Skeletal muscle satellite cell (primary cell): ENCODE measurements around the gene ITGB1.

Source experiments
- H3K27me3 ChIP-seq: 2 replicates; pipeline ENCODE4 v1.7.0; 2013; ENCODE audit warnings: low read length; ENCODE audit not compliant: control insufficient read depth, insufficient read depth
- H3K36me3 ChIP-seq: 2 replicates; pipeline ENCODE4 v1.7.0; 2013; ENCODE audit warnings: mild to moderate bottlenecking, control low read depth, low read length; ENCODE audit not compliant: insufficient read depth
- H3K4me1 ChIP-seq: 2 replicates; pipeline ENCODE4 v1.7.0; 2013; ENCODE audit warnings: low read length; ENCODE audit not compliant: control insufficient read depth, insufficient read depth
- H3K4me2 ChIP-seq: 2 replicates; pipeline ENCODE4 v1.7.0; 2013; ENCODE audit warnings: mild to moderate bottlenecking, low read length
- H3K4me3 ChIP-seq: 2 replicates; pipeline ENCODE4 v1.7.0; 2013; ENCODE audit warnings: low read length
- H3K9ac ChIP-seq: 2 replicates; pipeline ENCODE4 v1.7.0; 2013; ENCODE audit warnings: mild to moderate bottlenecking, low read depth, low read length, moderate library complexity
- H3K9me3 ChIP-seq: replicated peaks from 2 replicates; pipeline ENCODE4 v1.7.0; 2013; ENCODE audit warnings: mild to moderate bottlenecking, control low read depth, low read length

Gene ITGB1

GRCh38 chr10:32893434-32893833, 64.6 kb downstream of the ITGB1 start:
- Histone ChIP-seq H3K4me3 (no peak overlapping the region), H3K4me1 (no peaks in the 10 kb centered on the region), H3K36me3 (peaks cover 43% of the 10 kb centered on the region), H3K9me3 (no peaks in the 10 kb centered on the region), H3K27me3 (no peaks in the 10 kb centered on the region), H3K4me2 (no peak overlapping the region), H3K9ac (no peak overlapping the region)

GRCh38 chr10:32891261-32891660, 66.8 kb downstream of the ITGB1 start:
- peaks cover 21% of the 10 kb centered on the region for H3K36me3 ChIP-seq
- H3K4me1 ChIP-seq = no peaks in the 10 kb centered on the region
- no peak overlapping the region for H3K9ac ChIP-seq
- H3K9me3 ChIP-seq = no peaks in the 10 kb centered on the region
- H3K4me2 ChIP-seq = no peak overlapping the region
- H3K27me3 ChIP-seq = no peaks in the 10 kb centered on the region
- H3K4me3 ChIP-seq = no peak overlapping the region

- no peaks in the 10 kb centered on the region for H3K9me3 ChIP-seq
- peaks cover 13% of the 10 kb centered on the region for H3K36me3 ChIP-seq
- no peaks in the 10 kb centered on the region for H3K27me3 ChIP-seq
- H3K4me2 ChIP-seq = no peak overlapping the region
- H3K4me3 ChIP-seq = no peak overlapping the region
- no peaks in the 10 kb centered on the region for H3K4me1 ChIP-seq
- H3K9ac ChIP-seq = no peak overlapping the region
These were observed 67.6 kb downstream of the ITGB1 start for GRCh38 chr10:32890444-32890843.

- H3K27me3 ChIP-seq = no peaks in the 10 kb centered on the region
These were observed 68.3 kb downstream of the ITGB1 start for GRCh38 chr10:32889631-32890212.

GRCh38 chr10:32888161-32888927, 69.7 kb downstream of the ITGB1 start:
- no peak overlapping the region for H3K4me2 ChIP-seq
- no peaks in the 10 kb centered on the region for H3K9me3 ChIP-seq
- H3K36me3 ChIP-seq = peaks cover 2% of the 10 kb centered on the region
- H3K4me1 ChIP-seq = no peaks in the 10 kb centered on the region
- H3K9ac ChIP-seq = no peak overlapping the region
- no peaks in the 10 kb centered on the region for H3K27me3 ChIP-seq
- no peak overlapping the region for H3K4me3 ChIP-seq

More at GRCh38 chr10:32889631-32890212, 68.3 kb downstream of the ITGB1 start:
- Histone ChIP-seq H3K9ac (no peak overlapping the region), H3K9me3 (no peaks in the 10 kb centered on the region), H3K4me2 (no peak overlapping the region), H3K36me3 (peaks cover 11% of the 10 kb centered on the region), H3K4me3 (no peak overlapping the region), H3K4me1 (no peaks in the 10 kb centered on the region)

- Histone ChIP-seq H3K36me3 (no peaks in the 10 kb centered on the region), H3K4me1 (no peaks in the 10 kb centered on the region), H3K27me3 (no peaks in the 10 kb centered on the region), H3K4me3 (no peak overlapping the region), H3K9me3 (no peaks in the 10 kb centered on the region), H3K4me2 (no peak overlapping the region), H3K9ac (no peak overlapping the region)
These were observed 70.5 kb downstream of the ITGB1 start for GRCh38 chr10:32887481-32887880.

GRCh38 chr10:32882076-32882475, 76.0 kb downstream of the ITGB1 start:
- no peaks in the 10 kb centered on the region for H3K9me3 ChIP-seq
- no peak overlapping the region for H3K9ac ChIP-seq
- no peak overlapping the region for H3K4me2 ChIP-seq
- H3K4me3 ChIP-seq = no peak overlapping the region
- no peaks in the 10 kb centered on the region for H3K36me3 ChIP-seq
- no peaks in the 10 kb centered on the region for H3K27me3 ChIP-seq
- H3K4me1 ChIP-seq = no peaks in the 10 kb centered on the region

- Histone ChIP-seq H3K36me3 (no peaks in the 10 kb centered on the region), H3K9ac (no peak overlapping the region), H3K4me2 (no peak overlapping the region), H3K4me1 (no peaks in the 10 kb centered on the region), H3K9me3 (no peaks in the 10 kb centered on the region), H3K4me3 (no peak overlapping the region), H3K27me3 (no peaks in the 10 kb centered on the region)
These were observed 79.4 kb downstream of the ITGB1 start for GRCh38 chr10:32878646-32879045.

GRCh38 chr10:32877915-32878314, 80.1 kb downstream of the ITGB1 start:
- no peak overlapping the region for H3K9ac ChIP-seq
- H3K4me3 ChIP-seq = no peak overlapping the region
- H3K27me3 ChIP-seq = no peaks in the 10 kb centered on the region
- no peak overlapping the region for H3K4me2 ChIP-seq
- no peaks in the 10 kb centered on the region for H3K9me3 ChIP-seq
- H3K4me1 ChIP-seq = no peaks in the 10 kb centered on the region
- no peaks in the 10 kb centered on the region for H3K36me3 ChIP-seq

GRCh38 chr10:32865170-32865569, 92.9 kb downstream of the ITGB1 start:
- Histone ChIP-seq H3K27me3 (no peaks in the 10 kb centered on the region), H3K4me2 (no peak overlapping the region), H3K9me3 (no peaks in the 10 kb centered on the region), H3K4me1 (no peaks in the 10 kb centered on the region), H3K36me3 (no peaks in the 10 kb centered on the region), H3K4me3 (no peak overlapping the region), H3K9ac (no peak overlapping the region)

GRCh38 chr10:32854435-32854834, 103.6 kb downstream of the ITGB1 start:
- H3K4me1 ChIP-seq = no peaks in the 10 kb centered on the region
- H3K36me3 ChIP-seq = no peaks in the 10 kb centered on the region
- H3K4me2 ChIP-seq = no peak overlapping the region
- H3K4me3 ChIP-seq = no peak overlapping the region
- no peak overlapping the region for H3K9ac ChIP-seq
- H3K9me3 ChIP-seq = no peaks in the 10 kb centered on the region
- H3K27me3 ChIP-seq = no peaks in the 10 kb centered on the region

- Histone ChIP-seq H3K36me3 (no peaks in the 10 kb centered on the region), H3K9me3 (no peaks in the 10 kb centered on the region), H3K4me2 (no peak overlapping the region), H3K4me3 (no peak overlapping the region), H3K27me3 (no peaks in the 10 kb centered on the region), H3K4me1 (no peaks in the 10 kb centered on the region), H3K9ac (no peak overlapping the region)
These were observed 106.7 kb downstream of the ITGB1 start for GRCh38 chr10:32851301-32851700.
